ENCODE results near the gene ICE2. TPM values are rescaled to one million over a fixed set of nuclear protein-coding genes. Genes with fewer than 3 reads are reported as not detected.

Gene ICE2
- total RNA-seq, 1 experiment from 2014 or later, result 62.8 TPM

DNA sequence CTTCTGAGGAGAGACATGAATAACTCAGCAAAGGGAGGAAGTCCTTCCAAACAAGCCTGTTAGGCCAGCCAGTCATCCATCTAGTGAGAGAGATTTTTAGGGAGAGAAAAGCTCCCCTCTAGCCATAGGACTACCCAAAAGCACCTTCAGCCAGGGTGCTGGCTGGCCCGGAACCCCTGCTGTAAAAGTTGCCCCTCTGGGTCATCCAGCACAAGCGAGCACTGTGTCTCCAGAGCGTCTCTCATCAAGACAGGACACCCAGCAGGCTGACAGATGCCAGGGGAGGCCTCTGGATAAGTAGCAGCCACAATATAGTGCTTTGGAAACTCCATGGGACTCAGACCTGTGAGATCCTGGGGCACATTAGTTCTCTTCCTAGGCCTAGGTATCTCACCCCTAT, 105.6 kb downstream of the ICE2 start:
- no peak overlapping the region for H2AFZ ChIP-seq (ENCODE audit: low read depth, low read length, poor library complexity, severe bottlenecking)
- H4K20me1 ChIP-seq (ENCODE audit: insufficient read depth), result no peaks in the 10 kb centered on the region
- peak overlapping the region; percentile 93 for H3K27ac ChIP-seq (ENCODE audit: low read depth, low read length)
- no peaks in the 10 kb centered on the region for H3K9me2 ChIP-seq (ENCODE audit: insufficient read depth)
- no peak overlapping the region for H3K4me3 ChIP-seq (replicated peaks in 1 of 2; ENCODE audit: low read depth in 1 of 2, low read length in 2 of 2)
- peaks cover 10 to 60% of the 10 kb centered on the region in 2 experiments for H3K36me3 ChIP-seq (ENCODE audit: control insufficient read depth in 1 of 2, insufficient read depth in 2 of 2, low read length in 2 of 2)
- H3K27me3 ChIP-seq (ENCODE audit: insufficient read depth, low read length), result no peaks in the 10 kb centered on the region
- ChIA-PET CTCF (no interaction called here), POLR2A (interaction anchor here (1.4 to 8.0 kb wide), 4 partner anchors 8 to 24 kb away, joined by 3 to 70 read pairs (median 27); partner anchors contain the start of gene ANXA2), RAD21 (ENCODE audit: low non-redundant PET in 1 of 2, low total read pairs in 2 of 2, uncharacterized antibody in 2 of 2, unreplicated experiment in 2 of 2) (no interaction called here)
- intact Hi-C loops (cut with micrococcal nuclease), result loop anchor here (5.0 kb wide), 1 partner anchor 104 kb away; the partner anchor contains the start of gene ICE2
- no peak for ATAC-seq
- peaks cover 100% of the 10 kb centered on the region for H3K79me2 ChIP-seq (ENCODE audit: insufficient read depth, low read length)
- DNase-seq (ENCODE audit: low read depth, low spot score), result no peak
- peak overlapping the region; percentile 63 for H3K9ac ChIP-seq (ENCODE audit: low read length)
- no peaks in the 10 kb centered on the region for H3K9me3 ChIP-seq (ENCODE audit: control insufficient read depth in 1 of 2, insufficient read depth in 1 of 2, low read depth in 1 of 2, low read length in 2 of 2)
- TF ChIP-seq, protein P1, sequence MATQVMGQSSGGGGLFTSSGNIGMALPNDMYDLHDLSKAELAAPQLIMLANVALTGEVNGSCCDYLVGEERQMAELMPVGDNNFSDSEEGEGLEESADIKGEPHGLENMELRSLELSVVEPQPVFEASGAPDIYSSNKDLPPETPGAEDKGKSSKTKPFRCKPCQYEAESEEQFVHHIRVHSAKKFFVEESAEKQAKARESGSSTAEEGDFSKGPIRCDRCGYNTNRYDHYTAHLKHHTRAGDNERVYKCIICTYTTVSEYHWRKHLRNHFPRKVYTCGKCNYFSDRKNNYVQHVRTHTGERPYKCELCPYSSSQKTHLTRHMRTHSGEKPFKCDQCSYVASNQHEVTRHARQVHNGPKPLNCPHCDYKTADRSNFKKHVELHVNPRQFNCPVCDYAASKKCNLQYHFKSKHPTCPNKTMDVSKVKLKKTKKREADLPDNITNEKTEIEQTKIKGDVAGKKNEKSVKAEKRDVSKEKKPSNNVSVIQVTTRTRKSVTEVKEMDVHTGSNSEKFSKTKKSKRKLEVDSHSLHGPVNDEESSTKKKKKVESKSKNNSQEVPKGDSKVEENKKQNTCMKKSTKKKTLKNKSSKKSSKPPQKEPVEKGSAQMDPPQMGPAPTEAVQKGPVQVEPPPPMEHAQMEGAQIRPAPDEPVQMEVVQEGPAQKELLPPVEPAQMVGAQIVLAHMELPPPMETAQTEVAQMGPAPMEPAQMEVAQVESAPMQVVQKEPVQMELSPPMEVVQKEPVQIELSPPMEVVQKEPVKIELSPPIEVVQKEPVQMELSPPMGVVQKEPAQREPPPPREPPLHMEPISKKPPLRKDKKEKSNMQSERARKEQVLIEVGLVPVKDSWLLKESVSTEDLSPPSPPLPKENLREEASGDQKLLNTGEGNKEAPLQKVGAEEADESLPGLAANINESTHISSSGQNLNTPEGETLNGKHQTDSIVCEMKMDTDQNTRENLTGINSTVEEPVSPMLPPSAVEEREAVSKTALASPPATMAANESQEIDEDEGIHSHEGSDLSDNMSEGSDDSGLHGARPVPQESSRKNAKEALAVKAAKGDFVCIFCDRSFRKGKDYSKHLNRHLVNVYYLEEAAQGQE (IDR thresholded peaks at IDR 0.05; ENCODE audit: low read depth), result no peak
- no peak for TF ChIP-seq ELF1 (IDR thresholded peaks at IDR 0.05; ENCODE audit: borderline replicate concordance, low read depth)
- no peak for TF ChIP-seq CEBPB (IDR thresholded peaks at IDR 0.05; ENCODE audit: low read depth)
- TF ChIP-seq SP1 (IDR thresholded peaks at IDR 0.05; ENCODE audit: low read depth), result no peak
- TF ChIP-seq EGR1 (IDR thresholded peaks at IDR 0.05; ENCODE audit: low read depth), result no peak
- no peak for TF ChIP-seq POLR2AphosphoS5 (IDR thresholded peaks at IDR 0.05; ENCODE audit: low read depth, low read length)
- TF ChIP-seq, protein P2, sequence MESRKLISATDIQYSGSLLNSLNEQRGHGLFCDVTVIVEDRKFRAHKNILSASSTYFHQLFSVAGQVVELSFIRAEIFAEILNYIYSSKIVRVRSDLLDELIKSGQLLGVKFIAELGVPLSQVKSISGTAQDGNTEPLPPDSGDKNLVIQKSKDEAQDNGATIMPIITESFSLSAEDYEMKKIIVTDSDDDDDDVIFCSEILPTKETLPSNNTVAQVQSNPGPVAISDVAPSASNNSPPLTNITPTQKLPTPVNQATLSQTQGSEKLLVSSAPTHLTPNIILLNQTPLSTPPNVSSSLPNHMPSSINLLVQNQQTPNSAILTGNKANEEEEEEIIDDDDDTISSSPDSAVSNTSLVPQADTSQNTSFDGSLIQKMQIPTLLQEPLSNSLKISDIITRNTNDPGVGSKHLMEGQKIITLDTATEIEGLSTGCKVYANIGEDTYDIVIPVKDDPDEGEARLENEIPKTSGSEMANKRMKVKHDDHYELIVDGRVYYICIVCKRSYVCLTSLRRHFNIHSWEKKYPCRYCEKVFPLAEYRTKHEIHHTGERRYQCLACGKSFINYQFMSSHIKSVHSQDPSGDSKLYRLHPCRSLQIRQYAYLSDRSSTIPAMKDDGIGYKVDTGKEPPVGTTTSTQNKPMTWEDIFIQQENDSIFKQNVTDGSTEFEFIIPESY (IDR thresholded peaks at IDR 0.05; ENCODE audit: extremely low read depth, insufficient replicate concordance, low read length), result no peak
- no peak for TF ChIP-seq ZFX (IDR thresholded peaks at IDR 0.05)
- TF ChIP-seq, protein P3, sequence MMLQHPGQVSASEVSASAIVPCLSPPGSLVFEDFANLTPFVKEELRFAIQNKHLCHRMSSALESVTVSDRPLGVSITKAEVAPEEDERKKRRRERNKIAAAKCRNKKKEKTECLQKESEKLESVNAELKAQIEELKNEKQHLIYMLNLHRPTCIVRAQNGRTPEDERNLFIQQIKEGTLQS (IDR thresholded peaks at IDR 0.05), result no peak
- TF ChIP-seq JUND (IDR thresholded peaks at IDR 0.05), result no peak
- TF ChIP-seq, protein P4, sequence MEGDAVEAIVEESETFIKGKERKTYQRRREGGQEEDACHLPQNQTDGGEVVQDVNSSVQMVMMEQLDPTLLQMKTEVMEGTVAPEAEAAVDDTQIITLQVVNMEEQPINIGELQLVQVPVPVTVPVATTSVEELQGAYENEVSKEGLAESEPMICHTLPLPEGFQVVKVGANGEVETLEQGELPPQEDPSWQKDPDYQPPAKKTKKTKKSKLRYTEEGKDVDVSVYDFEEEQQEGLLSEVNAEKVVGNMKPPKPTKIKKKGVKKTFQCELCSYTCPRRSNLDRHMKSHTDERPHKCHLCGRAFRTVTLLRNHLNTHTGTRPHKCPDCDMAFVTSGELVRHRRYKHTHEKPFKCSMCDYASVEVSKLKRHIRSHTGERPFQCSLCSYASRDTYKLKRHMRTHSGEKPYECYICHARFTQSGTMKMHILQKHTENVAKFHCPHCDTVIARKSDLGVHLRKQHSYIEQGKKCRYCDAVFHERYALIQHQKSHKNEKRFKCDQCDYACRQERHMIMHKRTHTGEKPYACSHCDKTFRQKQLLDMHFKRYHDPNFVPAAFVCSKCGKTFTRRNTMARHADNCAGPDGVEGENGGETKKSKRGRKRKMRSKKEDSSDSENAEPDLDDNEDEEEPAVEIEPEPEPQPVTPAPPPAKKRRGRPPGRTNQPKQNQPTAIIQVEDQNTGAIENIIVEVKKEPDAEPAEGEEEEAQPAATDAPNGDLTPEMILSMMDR (IDR thresholded peaks at IDR 0.05 in 2 of 3, conservative IDR thresholded peaks at IDR 0.05 in 1 of 3; ENCODE audit: borderline replicate concordance in 1 of 3, insufficient read depth in 1 of 3, low read depth in 2 of 3, low read length in 2 of 3), result no peak
- no peak for TF ChIP-seq SIN3A (IDR thresholded peaks at IDR 0.05; ENCODE audit: low read depth)
- TF ChIP-seq, protein P5, sequence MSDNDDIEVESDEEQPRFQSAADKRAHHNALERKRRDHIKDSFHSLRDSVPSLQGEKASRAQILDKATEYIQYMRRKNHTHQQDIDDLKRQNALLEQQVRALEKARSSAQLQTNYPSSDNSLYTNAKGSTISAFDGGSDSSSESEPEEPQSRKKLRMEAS (IDR thresholded peaks at IDR 0.05), result no peak
- TF ChIP-seq YY1 (IDR thresholded peaks at IDR 0.05; ENCODE audit: extremely low read depth, insufficient replicate concordance, low read depth, low read length), result no peak
- TF ChIP-seq EZH2 (IDR thresholded peaks at IDR 0.05), result no peak
- H3K4me2 ChIP-seq (ENCODE audit: low read length), result peak overlapping the region; percentile 65
- H3K4me1 ChIP-seq (ENCODE audit: control insufficient read depth in 1 of 2, insufficient read depth in 2 of 2, low read length in 2 of 2), result peaks cover 91 to 100% of the 10 kb centered on the region in 2 experiments
- BruUV-seq (replicated peaks), result no TSS peak

Data from HCT116 (cell line).